ENCODE results near the gene OPRM1. TPM values are rescaled to one million over a fixed set of nuclear protein-coding genes. Genes with fewer than 3 reads are reported as not detected.

Gene OPRM1
- total RNA-seq, 1 experiment from 2014 or later, result not detected

DNA sequence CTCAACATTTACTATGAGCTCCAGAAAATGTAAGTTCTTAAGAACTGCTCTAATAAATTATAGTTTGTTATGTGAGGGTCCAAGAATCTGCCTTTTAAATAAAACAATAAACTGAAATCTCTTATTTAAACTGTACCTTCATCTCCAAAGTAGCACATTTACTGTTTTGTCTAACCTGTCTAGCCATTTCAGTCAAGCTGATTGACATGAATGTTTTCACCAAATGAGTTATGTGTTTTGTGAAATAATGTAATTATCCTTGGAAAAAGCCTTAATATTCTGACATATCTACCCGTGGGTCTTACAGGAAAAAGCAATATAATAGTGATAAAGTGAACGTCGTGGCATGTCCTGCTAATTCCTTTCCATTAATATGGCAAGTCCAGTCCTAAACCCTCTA lies 57.8 kb downstream of the OPRM1 start:
- Histone ChIP-seq H3K9ac (ENCODE audit: extremely low read depth, insufficient read length, low read length) (no peak overlapping the region), H2BK12ac (ENCODE audit: insufficient read length, low read depth, low read length) (no peak overlapping the region), H3K4me1 (ENCODE audit: insufficient read depth, low read length) (no peaks in the 10 kb centered on the region), H2BK120ac (ENCODE audit: low read depth, low read length, poor library complexity, severe bottlenecking) (no peak overlapping the region), H3K23me2 (ENCODE audit: insufficient read length, low read depth, low read length, poor library complexity, severe bottlenecking) (no peaks in the 10 kb centered on the region), H3K27me3 (ENCODE audit: insufficient read depth, low read length) (no peaks in the 10 kb centered on the region), H3K4ac (ENCODE audit: low read depth, low read length) (no peak overlapping the region), H4K20me1 (ENCODE audit: control insufficient read depth, insufficient read depth, insufficient read length) (no peaks in the 10 kb centered on the region), H4K8ac (replicated peaks; ENCODE audit: insufficient read length, low read depth, low read length) (no peak overlapping the region), H3T11ph (ENCODE audit: low read length) (no peak overlapping the region), H2BK15ac (ENCODE audit: low read depth, low read length) (no peak overlapping the region), H3K56ac (ENCODE audit: insufficient read length, low read depth, low read length) (no peak overlapping the region), H3K79me1 (ENCODE audit: insufficient read depth, low read depth, low read length, poor library complexity, severe bottlenecking) (no peaks in the 10 kb centered on the region), H3K27ac (ENCODE audit: insufficient read length, low read depth, low read length) (no peak overlapping the region), H3K23ac (ENCODE audit: insufficient read length, low read depth, low read length) (no peak overlapping the region), H2BK5ac (ENCODE audit: insufficient read length, low read length) (no peak overlapping the region), H2BK20ac (ENCODE audit: low read depth, low read length, poor library complexity, severe bottlenecking) (no peak overlapping the region), H3K4me2 (ENCODE audit: insufficient read depth, insufficient read length, low read length) (no peak overlapping the region), H4K91ac (ENCODE audit: insufficient read length, low read depth, low read length) (no peak overlapping the region), H3K79me2 (ENCODE audit: insufficient read depth, low read length) (no peaks in the 10 kb centered on the region), H2AK5ac (ENCODE audit: insufficient read length, low read length) (no peak overlapping the region), H3K14ac (ENCODE audit: insufficient read depth, low read length) (no peak overlapping the region), H3K9me3 (ENCODE audit: control insufficient read depth, low read depth, low read length) (no peaks in the 10 kb centered on the region), H4K5ac (ENCODE audit: insufficient read length, low read depth, low read length) (no peak overlapping the region), H2AFZ (ENCODE audit: low read length) (no peak overlapping the region), H3K18ac (ENCODE audit: insufficient read length, low read depth, low read length) (no peak overlapping the region)
- no peaks in the 10 kb centered on the region for H3K36me3 Mint-ChIP-seq (ENCODE audit: insufficient read depth in 1 of 3, low read depth in 3 of 3)
- no peak overlapping the region for H3K4me3 Mint-ChIP-seq
- TF ChIP-seq CTCF (conservative IDR thresholded peaks at IDR 0.05), result no peak
- H3K9me3 Mint-ChIP-seq, result peaks cover 0 to 3% of the 10 kb centered on the region in 2 experiments; a peak in 1 of 5 replicates
- H3K27ac Mint-ChIP-seq, result no peak overlapping the region
- no peaks in the 10 kb centered on the region for H3K27me3 Mint-ChIP-seq (ENCODE audit: low read depth)
- DNase-seq, result no peak
- no CpG with 5 or more reads among the region's 3 CpGs for WGBS (ENCODE audit: extremely low coverage, insufficient read length, low lambda C conversion rate)
- H3K4me1 Mint-ChIP-seq, result no peaks in the 10 kb centered on the region

Measured in H9 (cell line).